Measurements from ENCODE around the gene ADAM10. TPM values are rescaled to one million over a fixed set of nuclear protein-coding genes. Genes with fewer than 3 reads are reported as not detected.
A peak's percentile ranks its signal among the peaks of the same experiment; 100 is the strongest.

Gene ADAM10
- total RNA-seq, 3 donors from 2014 or later: 53.8 to 113 (median 78.3) TPM

DNA sequence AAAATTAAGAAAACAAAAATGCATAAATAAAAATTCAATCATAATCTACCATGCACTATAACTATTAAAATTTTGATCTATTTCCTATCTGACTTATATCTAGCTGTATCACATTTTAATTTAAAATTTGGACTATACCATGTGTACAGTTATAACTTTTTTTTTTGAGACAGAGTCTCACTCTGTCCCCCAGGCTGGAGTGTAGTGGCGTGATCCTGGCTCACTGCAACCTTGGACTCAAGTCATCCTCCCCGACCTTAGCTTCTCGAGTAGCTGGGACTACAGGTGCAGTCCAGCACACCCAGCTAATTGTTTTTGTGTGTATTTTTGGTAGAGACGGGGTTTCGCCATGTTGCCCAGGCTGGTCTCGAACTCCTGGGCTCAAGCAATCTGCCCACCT is 119.9 kb downstream of the ADAM10 start:
- H3K4me1 ChIP-seq: peaks cover 0 to 4% of the 10 kb centered on the region in 2 donors
- intact Hi-C loops (cut with DNase I; ENCODE audit: low total_unique reads): loop anchor here (5.0 kb wide), 1 partner anchor 307 kb away; no protein-coding TSS in a partner anchor
- TF ChIP-seq POLR2A (IDR thresholded peaks at IDR 0.05) (no peak), CTCF (IDR thresholded peaks at IDR 0.05) (no peak), POLR2AphosphoS5 (IDR thresholded peaks at IDR 0.05) (no peak)
- no peaks in the 10 kb centered on the region for H3K9me3 ChIP-seq
- no peaks in the 10 kb centered on the region for H3K27me3 ChIP-seq
- no peak overlapping the region for H3K27ac ChIP-seq
- H3K4me3 ChIP-seq: no peak overlapping the region
- H3K36me3 ChIP-seq: no peaks in the 10 kb centered on the region
- DNase-seq (ENCODE audit: low spot score in 2 of 2): no peak

DNA sequence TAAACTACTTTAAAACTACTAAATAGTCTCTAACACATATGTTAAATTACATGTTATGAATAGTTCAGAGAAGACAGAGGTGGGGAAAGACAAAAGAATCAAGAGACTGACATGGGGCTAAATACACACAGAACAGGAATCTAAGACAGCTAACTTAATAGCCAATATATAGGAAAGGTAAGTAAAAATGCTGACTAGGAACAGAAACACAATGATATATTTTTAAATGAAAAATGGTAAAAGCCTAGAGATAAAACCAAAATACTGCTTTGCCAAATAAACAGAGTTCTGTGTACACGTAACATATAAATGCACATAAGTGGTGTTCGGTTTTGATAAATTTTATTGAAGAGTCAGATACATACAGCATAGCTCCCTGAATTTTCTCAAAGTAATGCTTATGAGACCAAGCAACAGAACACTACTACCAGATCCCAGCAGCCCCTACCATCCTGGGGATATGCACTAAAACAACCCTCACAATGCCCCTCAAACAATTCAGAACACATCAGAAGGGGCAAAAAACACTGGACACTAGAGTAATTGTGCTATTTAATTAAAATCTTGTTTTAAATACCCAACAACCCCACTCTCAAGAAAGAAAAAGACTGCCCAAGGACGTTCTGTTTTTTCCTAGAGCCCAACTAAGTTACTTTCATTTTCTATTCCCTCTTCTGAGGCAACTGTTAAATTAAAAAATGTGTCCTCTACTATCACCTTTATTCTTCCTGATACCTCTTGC is 121.1 kb downstream of the ADAM10 start:
- H3K4me1 ChIP-seq: peaks cover 0 to 4% of the 10 kb centered on the region in 2 donors
- peak overlapping the region; percentile 67 to 75 for H3K27ac ChIP-seq
- H3K4me3 ChIP-seq: peak overlapping the region; percentile 35 to 60 (median 38)
- no peak for DNase-seq (ENCODE audit: low spot score in 2 of 2)
- no peaks in the 10 kb centered on the region for H3K36me3 ChIP-seq
- H3K27me3 ChIP-seq: no peaks in the 10 kb centered on the region
- no peak for TF ChIP-seq POLR2AphosphoS5 (IDR thresholded peaks at IDR 0.05)
- no peak for TF ChIP-seq POLR2A (IDR thresholded peaks at IDR 0.05)
- TF ChIP-seq CTCF (IDR thresholded peaks at IDR 0.05): no peak
- H3K9me3 ChIP-seq: no peaks in the 10 kb centered on the region
- intact Hi-C loops (cut with DNase I; ENCODE audit: low total_unique reads): loop anchor here (5.0 kb wide), 1 partner anchor 306 kb away; no protein-coding TSS in a partner anchor

DNA sequence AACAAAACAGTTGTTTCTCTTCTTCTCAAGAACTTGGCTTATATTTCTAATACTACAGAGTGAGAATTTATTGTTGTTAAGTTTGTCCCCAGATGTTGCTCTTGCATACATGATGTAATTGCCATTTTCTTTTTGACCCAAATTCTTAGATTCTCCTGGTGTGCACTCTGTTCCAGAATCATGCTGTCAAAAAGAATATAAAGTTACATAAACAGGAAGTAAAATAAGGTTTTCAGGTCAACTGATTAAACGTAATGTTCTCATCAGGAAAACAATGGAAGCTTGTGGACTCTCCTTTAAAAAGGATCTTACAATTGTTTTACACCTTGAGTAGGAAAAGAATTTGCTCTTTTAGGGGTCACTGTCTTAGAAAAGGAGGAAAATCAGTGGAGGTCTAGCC is 121.8 kb downstream of the ADAM10 start:
- Histone ChIP-seq H3K4me1 (peaks cover 0 to 4% of the 10 kb centered on the region in 2 donors), H3K27ac (peak overlapping the region; percentile 67 to 75), H3K36me3 (no peaks in the 10 kb centered on the region), H3K27me3 (no peaks in the 10 kb centered on the region), H3K4me3 (no peak overlapping the region), H3K9me3 (no peaks in the 10 kb centered on the region)
- intact Hi-C loops (cut with DNase I; ENCODE audit: low total_unique reads): loop anchor here (5.0 kb wide), 1 partner anchor 305 kb away; no protein-coding TSS in a partner anchor
- no peak for DNase-seq (ENCODE audit: low spot score in 2 of 2)
- TF ChIP-seq POLR2AphosphoS5 (IDR thresholded peaks at IDR 0.05) (no peak), CTCF (IDR thresholded peaks at IDR 0.05) (no peak), POLR2A (IDR thresholded peaks at IDR 0.05) (no peak)

GRCh38 chr15:58627046-58627445 is 122.5 kb downstream of the ADAM10 start:
- Histone ChIP-seq H3K27me3 (no peaks in the 10 kb centered on the region), H3K27ac (no peak overlapping the region), H3K4me3 (no peak overlapping the region), H3K4me1 (peaks cover 0 to 4% of the 10 kb centered on the region in 2 donors), H3K9me3 (no peaks in the 10 kb centered on the region), H3K36me3 (no peaks in the 10 kb centered on the region)
- TF ChIP-seq POLR2AphosphoS5 (IDR thresholded peaks at IDR 0.05) (no peak), CTCF (IDR thresholded peaks at IDR 0.05) (no peak), POLR2A (IDR thresholded peaks at IDR 0.05) (no peak)
- no peak for DNase-seq (ENCODE audit: low spot score in 2 of 2)
- intact Hi-C loops (cut with DNase I; ENCODE audit: low total_unique reads): loop anchor here (5.0 kb wide), 1 partner anchor 305 kb away; no protein-coding TSS in a partner anchor

GRCh38 chr15:58626378-58626777 is 123.1 kb downstream of the ADAM10 start:
- Histone ChIP-seq H3K27me3 (no peaks in the 10 kb centered on the region), H3K4me1 (peaks cover 0 to 4% of the 10 kb centered on the region in 2 donors), H3K4me3 (no peak overlapping the region), H3K27ac (no peak overlapping the region), H3K9me3 (no peaks in the 10 kb centered on the region), H3K36me3 (no peaks in the 10 kb centered on the region)
- DNase-seq (ENCODE audit: low spot score in 2 of 2): no peak
- no peak for TF ChIP-seq POLR2A (IDR thresholded peaks at IDR 0.05)
- no peak for TF ChIP-seq CTCF (IDR thresholded peaks at IDR 0.05)
- intact Hi-C loops (cut with DNase I; ENCODE audit: low total_unique reads): loop anchor here (5.0 kb wide), 1 partner anchor 304 kb away; no protein-coding TSS in a partner anchor

Data from breast epithelium (tissue), 4 donors.